GM10248 (cell line): ENCODE data around the gene PRTFDC1.
"Not testable (repeated sequence)": the region's sequence is repeated elsewhere in the genome, so short reads cannot be mapped to it uniquely, and the experiment has no call there.

Source experiments
- CTCF ChIA-PET: fragments of 300-600 bp; sonication (Branson Sonifier 250); formaldehyde crosslinking; extraction: SDS; loops from one replicate; lab custom pipeline; 2021; ENCODE audit warnings: antibody characterized with exemption; lab: Yijun Ruan, JAX
- POLR2A ChIA-PET: fragments of 350-650 bp; sonication (Branson Sonifier 250); formaldehyde crosslinking; extraction: SDS; loops from one replicate; lab custom pipeline; 2020; ENCODE audit warnings: antibody characterized with exemption; lab: Yijun Ruan, JAX
- DNase-seq: peaks from one replicate; pipeline ENCODE4 v3.0.0; 2012; ENCODE audit errors: extremely low spot score
- CTCF ChIP-seq: IDR thresholded peaks from 2 replicates; pipeline ENCODE4 v1.5.1; 2012; ENCODE audit warnings: mild to moderate bottlenecking, low read depth; ENCODE audit errors: extremely low read depth, missing control alignments, control extremely low read depth

Gene PRTFDC1

DNA sequence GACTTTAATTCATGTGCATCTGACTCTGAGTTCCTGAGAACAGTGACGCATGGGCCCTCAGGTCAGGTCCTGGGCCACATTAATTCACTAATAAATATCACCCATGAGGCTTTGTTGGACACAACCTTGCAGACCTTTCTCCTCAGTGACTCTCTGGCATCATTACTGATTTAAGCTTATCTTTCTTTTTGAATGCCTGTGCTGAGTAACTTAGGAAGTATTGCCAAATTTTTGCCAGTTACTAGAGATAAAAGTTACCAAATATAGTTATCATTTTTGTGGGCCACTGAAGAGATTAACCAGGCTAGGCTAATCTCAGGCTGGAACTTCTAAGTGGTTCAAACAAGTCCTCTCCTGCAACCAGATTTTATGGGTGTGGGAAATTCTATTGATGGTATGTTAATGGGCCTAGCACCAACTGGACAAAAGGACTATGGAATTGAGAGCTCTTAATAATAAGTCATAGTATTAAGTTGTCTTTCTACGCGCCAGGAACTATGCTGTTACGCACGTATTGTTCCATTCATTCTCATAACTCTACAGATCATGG, 28.8 kb upstream of the PRTFDC1 start:
- POLR2A ChIA-PET: no interaction called here
- no peak for DNase-seq
- TF ChIP-seq CTCF: no peak
- CTCF ChIA-PET: interaction anchor here (1.2 to 1.4 kb wide), 3 partner anchors 9 to 99 kb away, joined by 3 to 4 read pairs (median 3); no protein-coding TSS in a partner anchor

GRCh38 chr10:24979685-24980084, 27.3 kb upstream of the PRTFDC1 start:
- ChIA-PET CTCF (interaction anchor here (1.1 to 1.4 kb wide), 2 partner anchors 10 to 21 kb away, joined by 3 to 4 read pairs; no protein-coding TSS in a partner anchor), POLR2A (no interaction called here)
- no peak for DNase-seq
- no peak for TF ChIP-seq CTCF

DNA sequence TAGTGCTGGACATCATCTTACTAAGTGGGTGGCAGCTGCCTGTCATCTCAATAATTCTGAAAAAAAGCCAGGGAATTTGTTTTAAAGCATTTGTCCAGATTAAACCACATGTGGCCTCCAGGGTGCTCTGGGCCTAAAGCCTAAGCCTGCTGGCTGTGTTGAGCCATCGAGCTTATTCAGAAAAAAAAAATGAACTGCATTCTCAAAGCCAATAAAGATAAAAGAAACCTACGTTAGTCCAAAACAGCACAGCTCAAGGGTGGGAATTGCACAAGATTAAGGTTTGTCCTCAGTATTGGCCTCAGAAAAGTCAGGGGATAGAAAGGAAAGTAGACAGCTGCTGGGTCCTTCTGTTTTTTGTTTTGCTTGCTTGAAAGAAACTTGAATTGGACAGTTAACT, 22.6 kb upstream of the PRTFDC1 start:
- no peak for TF ChIP-seq CTCF
- ChIA-PET CTCF (no interaction called here), POLR2A (no interaction called here)
- DNase-seq: no peak

- POLR2A ChIA-PET: no interaction called here
- CTCF ChIA-PET: interaction anchor here (0.7 kb wide), 1 partner anchor 330 kb away, joined by 3 read pairs; no protein-coding TSS in a partner anchor
- DNase-seq: no peak
- no peak for TF ChIP-seq CTCF
Measured at GRCh38 chr10:24973163-24973562, 20.8 kb upstream of the PRTFDC1 start.

DNA sequence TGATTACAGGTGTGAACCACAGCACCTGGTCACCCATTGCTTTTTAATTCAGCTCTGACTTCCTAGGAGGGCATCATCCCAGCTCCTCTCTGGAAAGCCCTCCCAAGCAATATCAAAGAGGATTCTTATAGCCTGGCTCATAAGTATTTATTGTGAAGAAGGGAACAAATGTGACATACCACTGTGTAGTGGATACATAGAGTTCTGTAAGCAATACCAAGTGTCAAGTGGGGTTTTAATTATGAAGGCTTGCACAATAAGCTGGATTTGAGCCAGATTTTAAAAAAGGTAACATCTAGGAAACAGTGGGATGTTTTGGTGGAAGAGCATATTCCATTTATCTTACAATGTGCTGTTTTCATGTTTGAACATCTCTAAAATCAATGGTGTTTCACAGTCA, 19.0 kb upstream of the PRTFDC1 start:
- CTCF ChIA-PET: interaction anchor here (1.6 kb wide), 1 partner anchor 9 kb away, joined by 4 read pairs; no protein-coding TSS in a partner anchor
- no peak for DNase-seq
- TF ChIP-seq CTCF: no peak
- POLR2A ChIA-PET: no interaction called here

DNA sequence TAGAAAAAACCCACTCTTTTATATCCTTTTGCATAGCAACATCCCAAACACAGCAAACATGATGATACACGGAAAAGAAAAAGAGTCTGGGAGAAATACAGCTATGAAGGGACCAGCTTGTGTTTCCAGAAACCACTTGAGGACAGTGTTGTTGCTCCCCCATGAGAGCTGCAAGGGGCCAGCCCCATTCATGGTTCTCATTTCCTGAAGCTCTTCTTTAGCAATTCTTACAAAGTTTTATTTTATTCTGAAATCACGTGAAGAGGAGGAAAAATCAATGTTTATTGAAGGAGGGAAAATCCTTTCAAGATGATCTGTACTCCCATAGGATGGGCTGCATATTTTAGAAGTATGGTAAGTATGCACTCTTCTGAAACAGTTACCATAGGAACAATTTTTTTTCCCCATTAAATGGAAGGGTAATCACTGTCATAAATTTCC, 17.5 kb upstream of the PRTFDC1 start:
- ChIA-PET POLR2A (no interaction called here), CTCF (interaction anchor here (0.9 to 1.8 kb wide), 5 partner anchors 9 to 352 kb away, joined by 3 to 5 read pairs (median 3); no protein-coding TSS in a partner anchor)
- DNase-seq: no peak
- no peak for TF ChIP-seq CTCF

GRCh38 chr10:24968951-24969350, 16.5 kb upstream of the PRTFDC1 start:
- POLR2A ChIA-PET, DNase-seq: not testable (repeated sequence)
- CTCF ChIA-PET: interaction anchor here (1.0 to 1.8 kb wide), 3 partner anchors 20 to 351 kb away, joined by 3 to 5 read pairs (median 4); no protein-coding TSS in a partner anchor
